GM21737 (cell line): ENCODE data around the gene SNED1.

ENCODE experiments used
- ATAC-seq: cut with Tn5 transposase; IDR thresholded peaks from one replicate; pipeline ENCODE4 v1.9.1; 2021; ENCODE audit warnings: mild to moderate bottlenecking, moderate library complexity; ENCODE audit not compliant: unreplicated experiment

The SNED1 gene

DNA sequence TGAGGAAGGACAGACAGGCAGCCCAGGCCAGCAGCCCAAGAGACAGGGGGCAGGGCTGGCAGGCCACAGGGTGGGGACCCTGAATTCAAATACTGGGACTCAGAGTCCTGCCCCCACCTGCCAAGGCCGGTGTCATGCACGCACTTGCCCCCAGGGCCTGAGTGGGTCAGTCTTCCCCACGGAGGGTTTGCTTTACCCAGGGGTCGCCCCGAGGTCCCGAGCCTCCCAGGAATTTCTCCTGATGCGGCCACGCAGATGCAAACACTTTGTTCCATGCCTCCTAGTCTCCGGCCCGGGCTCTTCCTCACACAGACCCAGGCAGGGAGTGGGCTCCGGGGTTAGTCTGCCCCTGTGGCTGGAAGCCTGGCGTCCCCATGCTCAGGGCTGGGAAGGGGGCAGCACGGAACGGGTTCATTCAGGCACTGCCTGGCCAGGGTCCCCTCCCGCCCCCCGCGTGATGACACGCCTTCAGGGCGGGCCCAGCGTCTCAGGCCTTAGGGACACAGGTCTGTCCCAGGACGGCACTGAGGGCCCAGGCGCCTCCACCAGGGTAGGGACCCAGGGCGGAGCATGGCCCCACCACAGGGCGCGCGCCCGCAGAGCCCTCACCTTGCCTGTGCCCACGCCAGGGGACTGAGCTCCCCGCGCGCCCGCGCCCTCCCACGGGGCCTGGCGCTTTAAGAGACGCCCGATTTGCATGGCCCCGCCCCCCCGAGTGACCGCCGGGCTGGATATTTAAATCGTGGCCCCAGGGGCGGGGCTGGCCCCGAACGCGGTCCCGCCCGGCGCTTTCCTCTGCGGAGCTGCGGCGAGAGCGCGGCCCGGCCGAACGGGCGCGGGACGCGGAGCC, at the start of gene SNED1:
TSS of gene SNED1 (plus strand) at position 763 of the 850 bp plus-strand sequence. CDS start 220 bp downstream, outside the sequence.
- no peak for ATAC-seq

DNA sequence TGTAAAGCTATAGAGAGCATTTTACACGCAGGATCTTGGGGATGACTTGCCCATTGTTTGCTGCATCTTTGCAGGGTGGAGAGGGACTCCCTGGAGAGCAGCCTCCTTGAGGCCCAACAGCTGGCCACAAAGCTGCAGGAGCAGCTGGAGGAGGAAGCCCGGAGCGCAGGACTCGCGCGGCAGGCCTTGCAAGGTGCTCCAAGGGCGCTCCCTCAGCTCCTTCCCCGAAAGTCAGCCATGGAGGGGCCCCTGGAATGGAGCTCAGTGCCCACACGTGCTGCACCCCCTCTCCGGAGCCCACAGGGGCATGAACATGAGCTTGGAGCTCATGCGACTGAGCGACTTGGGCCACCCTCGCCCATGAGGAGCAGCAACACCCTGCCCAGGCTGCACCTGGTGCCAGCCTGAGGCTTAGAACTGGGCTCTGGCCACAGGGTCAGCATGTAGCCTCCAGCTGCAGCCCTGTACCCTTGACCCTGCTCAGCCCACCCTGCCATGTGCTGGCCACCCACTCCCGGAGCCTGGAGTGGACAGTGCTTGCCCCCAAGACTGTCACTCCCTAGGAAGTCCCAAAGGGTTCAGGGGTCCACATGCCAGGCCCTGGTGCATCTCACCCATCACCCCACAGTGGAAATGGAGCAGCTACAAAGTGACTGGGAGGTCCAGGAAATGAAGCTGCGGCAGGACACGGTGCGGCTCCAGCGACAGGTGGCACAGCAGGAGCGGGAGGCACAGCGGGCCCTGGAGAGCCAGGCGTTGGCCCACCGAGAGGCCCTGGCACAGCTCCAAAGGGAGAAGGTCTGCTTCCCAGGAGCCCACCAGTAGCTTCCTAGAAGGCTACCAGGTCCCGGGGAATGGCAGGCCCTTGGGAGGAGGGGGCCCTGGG, 49.3 kb upstream of the SNED1 start:
- no peak for ATAC-seq

DNA sequence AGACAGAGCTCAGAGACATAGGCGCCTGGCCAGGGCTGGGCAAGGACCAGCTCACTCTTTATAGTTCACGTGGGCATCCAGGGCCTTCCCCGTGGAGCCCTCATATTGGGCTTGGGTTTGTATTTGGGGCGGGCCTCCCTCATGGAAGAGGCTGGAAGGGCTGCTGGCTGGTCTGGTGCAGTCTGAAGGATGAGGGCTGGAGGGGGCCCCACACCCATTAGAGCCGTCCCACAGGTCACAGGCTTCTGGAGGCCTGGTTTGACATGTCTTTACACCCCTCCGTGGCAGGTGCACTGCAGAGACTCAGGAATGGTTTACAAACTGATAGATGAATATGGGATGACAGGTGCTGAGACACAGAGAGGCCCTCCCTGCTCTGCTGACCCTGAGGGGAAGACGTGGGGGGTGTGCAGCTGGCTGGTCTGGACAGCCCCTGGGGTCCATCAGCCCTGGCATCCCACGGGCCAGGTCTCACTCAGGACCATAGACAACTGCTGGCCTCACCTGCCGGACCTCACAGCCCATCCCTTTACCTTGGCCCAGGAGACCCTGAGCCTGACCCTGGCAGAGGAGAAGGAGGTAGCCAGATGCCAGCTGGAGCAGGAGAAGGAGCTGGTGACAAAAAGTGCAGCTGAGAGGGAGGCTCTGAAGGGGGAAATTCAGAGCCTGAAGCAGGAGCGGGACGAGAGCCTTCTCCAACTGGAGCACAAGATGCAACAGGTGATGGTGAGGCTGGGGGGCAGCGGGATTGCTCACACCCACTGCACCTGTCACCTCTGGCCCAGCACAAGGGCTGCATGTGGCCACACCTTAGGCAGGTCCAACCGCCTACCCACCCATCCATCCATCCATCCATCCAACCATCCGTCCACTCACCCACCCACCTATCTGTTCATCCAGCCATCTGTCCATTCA, 48.4 kb upstream of the SNED1 start:
- ATAC-seq, result no peak

DNA sequence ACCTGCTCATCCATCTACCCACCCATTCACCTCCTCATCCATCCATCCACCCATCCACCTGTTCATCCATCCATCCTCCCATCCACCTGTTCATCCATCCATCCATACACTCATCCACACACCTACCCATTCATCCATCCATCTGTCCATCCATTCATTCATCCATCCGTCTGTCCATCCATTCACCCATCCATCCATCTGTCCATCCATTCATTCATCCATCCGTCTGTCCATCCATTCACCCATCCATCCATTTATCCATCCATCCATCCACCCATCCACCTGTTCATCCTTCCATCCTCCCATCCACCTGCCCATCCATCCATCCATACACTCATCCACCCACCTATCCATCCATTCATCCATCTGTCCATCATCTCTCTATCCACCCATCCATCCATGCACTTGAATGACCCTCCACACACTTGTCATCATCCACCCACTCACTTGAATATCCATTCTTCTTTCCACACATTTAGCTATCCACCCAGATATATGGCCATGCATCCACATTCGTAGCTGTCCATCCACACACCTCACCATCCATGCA, 47.3 kb upstream of the SNED1 start:
- no peak for ATAC-seq

DNA sequence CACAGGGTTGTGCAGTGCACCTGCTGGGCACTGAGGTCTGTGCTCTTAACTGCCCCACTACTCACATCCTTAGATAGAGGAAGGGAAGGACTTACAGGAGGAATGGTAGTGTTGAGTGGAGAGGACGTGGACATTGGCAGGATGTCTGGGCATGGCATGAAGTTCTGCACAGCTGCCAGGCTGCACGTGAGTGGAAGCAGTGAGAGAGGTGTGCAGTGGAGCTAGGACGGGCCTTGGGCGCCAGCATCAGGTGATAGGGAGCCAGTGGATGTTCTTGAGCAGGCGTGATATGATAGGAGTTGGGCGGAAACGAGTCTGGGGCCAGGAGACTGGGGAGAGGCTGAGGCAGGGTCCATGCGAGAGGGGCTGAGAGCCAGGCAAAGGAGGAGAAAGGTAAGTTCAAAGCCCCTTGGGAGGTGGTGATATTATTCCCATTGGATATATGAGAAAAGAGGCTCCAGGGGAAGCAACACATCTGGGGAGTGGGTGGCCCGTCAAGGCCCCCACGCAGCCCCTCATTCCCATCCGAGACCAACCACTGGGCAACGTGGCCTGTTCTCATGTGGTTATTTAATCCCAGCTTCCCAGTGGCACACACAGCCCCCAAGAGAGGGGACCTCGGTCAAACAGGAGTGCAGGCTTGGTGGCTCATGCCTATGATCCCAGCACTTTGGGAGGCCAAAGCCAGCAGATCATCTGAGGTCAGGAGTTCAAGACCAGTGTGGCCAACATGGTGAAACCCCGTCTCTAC, 45.7 kb upstream of the SNED1 start:
- ATAC-seq, result no peak

DNA sequence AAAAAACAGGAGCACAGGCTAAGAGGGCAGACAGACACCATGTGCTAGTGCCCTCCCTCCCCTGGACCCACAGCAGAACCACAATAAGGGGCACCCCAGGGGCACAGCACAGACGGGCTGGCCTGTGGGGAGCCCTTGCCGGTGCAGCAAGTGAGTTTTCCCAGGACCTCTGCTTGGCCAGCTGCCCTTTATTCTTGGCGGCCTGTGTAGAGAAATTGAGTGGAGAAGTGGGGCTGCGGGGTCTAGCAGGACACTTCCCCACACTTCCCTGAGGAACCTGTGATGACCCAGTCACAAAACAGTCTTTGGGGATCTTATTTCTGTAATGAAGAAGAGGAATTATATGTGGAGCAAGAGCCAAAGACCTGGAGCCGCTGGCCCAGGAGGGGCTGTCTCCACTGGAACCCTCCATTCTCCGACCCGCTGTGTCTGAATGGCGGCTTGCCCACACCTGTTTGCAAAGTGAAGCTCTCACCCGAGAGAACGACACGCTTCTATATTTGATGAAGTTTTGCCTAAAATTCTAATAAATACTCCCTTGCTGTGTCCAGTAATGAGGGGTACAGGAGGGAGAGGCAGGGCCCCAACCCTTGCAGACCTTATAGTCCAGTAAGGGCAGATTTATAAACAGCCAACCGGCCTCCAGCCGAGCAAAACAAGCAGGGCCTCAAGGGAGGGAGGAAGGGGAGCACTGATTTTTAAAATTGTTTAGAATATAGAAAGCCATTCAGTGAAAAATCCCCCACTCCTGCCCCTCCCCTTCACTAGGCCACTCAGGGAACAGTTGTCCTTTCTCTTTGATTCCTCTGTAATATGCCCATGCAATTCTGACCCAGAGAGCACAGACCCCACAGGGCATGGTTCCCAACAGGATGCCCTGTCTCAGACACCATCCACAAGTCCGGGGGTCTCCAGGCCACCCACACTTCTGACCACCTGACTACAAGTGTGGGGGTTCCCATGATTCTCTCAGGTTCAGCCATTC, 44.7 kb upstream of the SNED1 start:
- ATAC-seq, result no peak

DNA sequence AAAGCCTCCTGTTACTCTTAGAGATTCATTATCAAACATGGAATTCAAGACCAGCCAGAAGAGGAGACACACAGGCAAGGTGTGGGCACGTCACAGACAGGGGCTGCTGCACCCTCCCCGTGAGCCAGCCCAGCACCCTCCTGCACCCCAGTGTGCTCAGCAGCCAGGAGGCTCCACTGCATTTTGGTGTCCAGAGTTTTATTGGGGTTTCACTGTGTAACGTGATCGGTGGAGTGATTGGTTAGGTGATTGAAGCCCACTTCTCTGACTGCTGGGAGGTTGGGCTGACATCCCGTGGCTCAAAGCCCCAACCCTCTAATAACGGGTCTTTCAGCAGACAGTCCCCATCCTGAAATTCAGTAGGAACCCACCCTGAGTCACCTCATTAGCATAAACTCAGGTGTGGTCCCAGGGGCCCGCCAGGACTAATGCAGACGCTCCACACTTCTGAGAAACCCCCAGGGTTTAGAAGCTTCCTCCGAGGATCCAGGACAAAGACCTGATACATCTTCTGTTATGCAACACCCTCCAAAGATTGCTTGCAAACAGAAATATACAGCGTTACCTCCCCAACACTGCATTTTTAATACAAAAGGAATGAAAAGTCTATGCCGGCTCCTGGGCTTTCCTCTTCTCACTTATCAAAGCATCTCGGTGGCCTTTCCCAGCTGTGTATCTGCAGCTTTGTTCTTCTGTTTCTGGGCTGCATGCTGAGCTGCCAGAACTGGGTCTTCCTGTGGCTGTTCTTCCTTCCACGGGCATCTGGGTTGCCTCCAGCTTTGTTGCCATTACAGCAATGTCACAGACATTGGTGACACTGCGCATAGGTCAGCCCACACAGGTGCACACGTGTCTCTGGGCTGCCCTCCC, 43.7 kb upstream of the SNED1 start:
- ATAC-seq, result no peak

DNA sequence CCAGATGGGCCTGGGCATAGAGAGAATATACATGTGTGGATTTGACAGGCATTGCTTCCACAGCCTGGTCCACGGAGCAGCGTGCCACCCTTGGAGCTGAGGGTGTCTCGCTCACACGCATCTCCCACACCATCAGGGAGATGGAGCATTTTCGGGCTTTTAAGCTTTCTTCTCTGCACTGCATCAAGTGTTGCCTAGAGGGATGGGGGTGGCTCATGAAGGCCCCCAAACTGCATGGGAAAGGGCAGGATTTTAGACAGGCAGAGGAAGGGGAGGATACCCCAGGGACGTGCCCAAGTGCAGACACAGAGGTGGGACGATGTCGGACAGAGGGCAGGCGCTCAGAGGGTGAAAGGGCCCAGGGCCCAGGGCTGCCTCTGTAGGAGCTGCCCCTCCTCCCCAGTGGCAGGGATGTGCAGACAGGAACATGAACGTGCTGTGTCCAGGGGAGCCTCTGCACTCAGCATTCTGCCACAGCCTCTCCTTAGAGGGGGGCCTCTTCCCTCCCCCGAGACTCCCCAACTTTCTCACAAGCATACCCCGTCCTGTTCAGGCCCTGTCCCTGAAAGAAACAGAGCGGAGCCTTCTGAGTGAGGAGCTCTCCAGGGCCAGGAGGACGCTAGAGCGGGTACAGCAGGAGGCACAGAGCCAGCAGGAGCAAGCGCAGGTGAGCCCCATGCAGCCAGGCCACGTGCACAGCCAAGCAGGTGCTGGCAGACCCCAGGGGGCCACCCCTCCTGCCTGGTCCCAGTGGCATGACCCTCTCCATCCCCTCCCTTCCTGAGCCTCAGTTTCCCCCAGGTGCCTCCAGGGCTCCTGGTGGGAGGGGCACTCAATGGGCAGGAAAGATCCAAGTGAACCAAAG, 42.9 kb upstream of the SNED1 start:
- no peak for ATAC-seq

DNA sequence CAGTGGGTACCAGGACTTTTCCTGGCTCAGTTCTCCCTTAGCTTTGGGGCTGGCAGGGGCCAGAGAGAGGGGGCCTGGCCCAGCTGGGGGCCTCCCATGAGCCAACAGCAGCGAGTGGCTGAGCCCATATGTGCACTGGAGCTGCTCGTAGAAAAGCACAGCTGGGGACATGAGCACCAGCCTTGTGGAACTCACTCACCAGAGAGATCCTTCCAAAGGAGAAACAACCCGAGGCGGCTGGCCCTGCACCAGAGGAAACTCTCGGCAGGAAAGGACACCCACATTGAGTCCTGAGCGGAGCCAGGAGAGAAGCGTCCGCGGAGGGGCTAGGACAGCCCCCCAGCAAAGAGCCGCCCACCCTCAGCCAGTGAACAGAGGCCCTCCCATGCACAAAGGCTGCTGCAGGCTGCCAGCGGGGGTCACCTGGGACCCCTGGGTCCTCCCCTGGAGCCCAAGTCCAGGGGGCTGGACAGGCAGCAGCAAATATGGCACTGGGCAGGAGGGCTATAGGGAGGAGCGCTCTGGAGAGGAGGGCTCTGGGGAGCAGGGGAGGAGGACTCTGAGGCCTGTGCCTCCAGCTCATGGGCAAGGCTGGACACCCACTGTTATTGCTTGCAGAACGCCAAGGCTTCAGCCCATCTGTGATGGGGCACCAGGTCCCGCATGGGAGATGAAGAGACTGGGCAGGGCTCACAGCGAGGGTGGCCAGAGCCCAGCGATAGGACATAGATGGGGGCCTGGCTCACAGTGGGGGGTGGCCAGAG, 42.1 kb upstream of the SNED1 start:
- no peak for ATAC-seq

DNA sequence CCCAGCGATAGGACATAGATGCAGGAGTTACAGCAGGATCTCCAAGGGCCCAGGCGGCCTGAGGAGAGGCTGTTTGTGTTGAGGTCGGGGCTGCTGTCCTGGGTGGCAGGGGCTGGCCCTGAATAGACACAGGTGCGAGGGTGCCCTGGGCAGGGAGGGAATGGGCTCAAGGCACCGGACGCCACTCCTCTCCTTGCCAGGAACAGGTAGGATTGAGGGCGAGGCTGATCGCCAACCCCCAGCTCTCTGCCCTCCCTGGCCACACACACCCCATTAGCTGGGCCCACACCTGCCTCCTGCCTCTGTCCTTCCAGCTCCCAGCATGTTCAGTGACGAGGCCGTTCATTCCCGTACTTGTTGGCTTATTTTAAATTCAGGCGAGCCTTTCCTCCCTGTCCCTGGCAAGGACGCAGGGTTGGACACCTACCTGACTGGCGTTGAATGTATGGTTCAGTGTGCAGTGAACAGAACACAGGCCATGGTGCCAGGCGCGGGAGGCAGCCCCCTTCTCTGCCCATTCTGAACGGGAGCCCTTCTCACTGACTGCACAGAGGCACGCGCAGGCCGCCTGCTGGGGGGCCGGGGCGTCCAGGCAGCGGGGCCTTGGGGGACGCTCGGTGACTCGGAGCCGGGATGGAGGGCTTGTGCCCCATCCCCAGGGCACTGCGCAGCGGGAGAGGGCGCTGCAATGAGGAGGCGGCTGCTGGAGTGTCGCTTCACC, 41.3 kb upstream of the SNED1 start:
- ATAC-seq, result no peak

DNA sequence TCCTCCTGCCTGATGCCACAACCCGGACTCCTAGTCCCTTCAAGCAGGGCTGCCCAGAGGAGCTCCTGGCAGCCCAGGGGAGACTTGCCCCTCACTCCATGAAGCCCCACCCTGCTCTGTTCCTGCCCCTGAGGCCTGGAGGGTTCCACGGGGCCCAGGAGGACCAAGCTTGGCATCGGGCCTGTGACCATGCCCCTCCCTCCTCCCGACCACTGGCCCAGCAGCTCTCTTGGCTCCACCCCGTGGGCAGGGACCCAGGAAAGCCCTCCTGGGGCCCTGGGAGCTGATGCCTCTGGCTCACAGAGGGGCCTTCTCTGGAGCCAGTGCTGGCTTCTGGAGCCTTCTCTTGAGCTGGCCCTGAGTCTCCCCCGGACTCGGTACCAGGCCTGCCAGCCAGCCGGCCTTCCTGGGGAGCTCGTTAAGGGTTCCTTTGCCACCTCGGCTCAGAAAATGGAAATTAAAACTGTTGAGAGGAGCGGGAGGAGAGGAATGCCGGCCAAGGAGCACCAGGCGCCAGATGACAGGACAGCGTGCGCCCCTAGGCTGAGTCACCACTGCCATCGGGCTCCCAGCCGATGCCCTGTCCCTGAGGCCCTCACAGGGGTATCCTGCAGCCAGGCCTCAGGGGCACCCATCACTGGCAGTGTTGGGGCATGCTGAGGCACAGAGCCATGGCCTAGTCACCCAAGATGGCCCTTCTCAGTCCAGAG, 40.6 kb upstream of the SNED1 start:
- ATAC-seq, result no peak

DNA sequence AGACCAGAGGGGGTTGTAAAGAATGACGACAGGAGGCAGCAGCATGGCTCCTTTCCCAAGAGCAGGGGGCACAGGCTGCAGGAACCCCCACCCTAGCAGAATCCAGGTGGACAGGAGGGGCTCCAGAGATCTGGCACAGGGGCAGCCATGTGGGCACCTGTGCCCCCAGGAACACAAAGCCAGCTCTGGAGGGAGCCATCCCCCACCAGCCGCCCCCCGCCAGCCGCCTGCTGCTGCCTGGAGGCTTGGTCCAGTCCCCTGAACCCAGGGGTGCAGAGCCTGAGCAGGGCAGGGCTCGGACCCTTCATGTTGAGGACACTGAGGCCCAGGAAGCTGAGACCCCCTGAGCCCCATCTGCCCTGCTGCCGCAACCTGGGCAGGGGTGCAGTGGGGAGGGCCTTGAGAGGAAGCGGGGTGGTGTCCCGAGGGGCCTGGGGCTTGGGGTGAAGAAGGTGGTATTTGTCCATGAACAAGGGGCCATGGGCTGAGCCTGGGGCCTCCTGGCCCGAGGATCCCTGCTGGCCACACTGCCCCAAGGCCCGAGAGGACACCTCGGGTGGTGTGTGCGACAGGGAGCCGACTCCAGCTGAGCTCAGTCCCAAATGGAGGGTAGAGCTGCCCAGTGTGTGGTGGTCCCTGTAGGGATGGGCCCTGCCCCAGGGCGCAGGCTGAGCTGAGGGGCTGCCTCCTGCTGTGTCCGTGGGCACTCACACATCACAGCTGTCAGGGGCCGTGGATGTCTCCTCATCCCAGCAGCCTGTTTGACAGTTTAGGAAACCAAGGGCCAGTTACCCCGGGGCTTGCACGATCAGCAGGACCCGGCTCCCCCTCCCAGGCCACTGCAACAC, 39.8 kb upstream of the SNED1 start:
- no peak for ATAC-seq

DNA sequence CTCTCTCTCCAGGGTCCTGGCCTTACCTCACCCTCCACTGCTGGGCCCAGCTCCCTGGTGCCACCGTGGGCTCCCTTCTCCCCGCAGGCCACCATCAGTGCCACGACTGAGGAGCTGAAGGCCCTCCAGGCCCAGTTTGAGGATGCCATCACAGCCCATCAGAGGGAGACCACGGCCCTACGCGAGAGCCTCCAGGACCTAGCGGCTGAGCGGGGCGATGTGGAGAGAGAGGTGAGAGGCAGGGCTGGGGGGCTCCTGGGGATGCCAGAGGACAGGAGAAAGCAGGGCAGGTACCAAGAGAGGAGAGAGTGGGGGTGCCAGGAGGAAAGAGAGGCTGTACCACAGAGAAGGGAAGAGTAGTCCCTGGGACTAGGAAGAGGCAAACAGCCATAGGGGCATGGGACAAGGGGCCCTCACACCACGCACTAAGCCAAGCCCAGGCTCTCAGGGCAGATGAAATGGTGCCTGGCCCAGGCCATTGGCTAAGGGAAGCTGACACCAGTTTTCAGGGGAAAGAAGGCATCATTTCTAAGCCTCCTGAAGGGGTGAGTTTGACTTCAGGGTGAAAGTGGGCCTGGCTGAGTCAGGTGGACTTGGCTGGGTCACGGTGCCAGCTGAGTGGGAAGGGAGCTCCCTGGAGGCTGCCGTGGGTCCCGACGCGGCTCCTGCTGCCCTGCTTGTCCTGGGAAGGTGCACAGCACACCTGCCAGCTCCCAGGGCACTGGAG, 39.0 kb upstream of the SNED1 start:
- ATAC-seq, result no peak
